Measurements from ENCODE around the gene SFTPA2.

GRCh38 chr10:79559726-79560125, 481 bp downstream of the SFTPA2 start:
- TF ChIP-seq, protein P1, sequence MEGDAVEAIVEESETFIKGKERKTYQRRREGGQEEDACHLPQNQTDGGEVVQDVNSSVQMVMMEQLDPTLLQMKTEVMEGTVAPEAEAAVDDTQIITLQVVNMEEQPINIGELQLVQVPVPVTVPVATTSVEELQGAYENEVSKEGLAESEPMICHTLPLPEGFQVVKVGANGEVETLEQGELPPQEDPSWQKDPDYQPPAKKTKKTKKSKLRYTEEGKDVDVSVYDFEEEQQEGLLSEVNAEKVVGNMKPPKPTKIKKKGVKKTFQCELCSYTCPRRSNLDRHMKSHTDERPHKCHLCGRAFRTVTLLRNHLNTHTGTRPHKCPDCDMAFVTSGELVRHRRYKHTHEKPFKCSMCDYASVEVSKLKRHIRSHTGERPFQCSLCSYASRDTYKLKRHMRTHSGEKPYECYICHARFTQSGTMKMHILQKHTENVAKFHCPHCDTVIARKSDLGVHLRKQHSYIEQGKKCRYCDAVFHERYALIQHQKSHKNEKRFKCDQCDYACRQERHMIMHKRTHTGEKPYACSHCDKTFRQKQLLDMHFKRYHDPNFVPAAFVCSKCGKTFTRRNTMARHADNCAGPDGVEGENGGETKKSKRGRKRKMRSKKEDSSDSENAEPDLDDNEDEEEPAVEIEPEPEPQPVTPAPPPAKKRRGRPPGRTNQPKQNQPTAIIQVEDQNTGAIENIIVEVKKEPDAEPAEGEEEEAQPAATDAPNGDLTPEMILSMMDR (conservative IDR thresholded peaks at IDR 0.05; ENCODE audit: low read depth, low read length) = no peak
- TF ChIP-seq BHLHE40 (IDR thresholded peaks at IDR 0.05; ENCODE audit: low read depth, low read length) (no peak), SMC3 (IDR thresholded peaks at IDR 0.05; ENCODE audit: low read depth, low read length) (no peak), POLR2A (IDR thresholded peaks at IDR 0.05; ENCODE audit: low read depth, low read length) (no peak), MAZ (IDR thresholded peaks at IDR 0.05; ENCODE audit: borderline replicate concordance, low read depth, low read length) (no peak), MXI1 (IDR thresholded peaks at IDR 0.05; ENCODE audit: borderline replicate concordance, low read depth, low read length) (no peak), NFE2L2 (IDR thresholded peaks at IDR 0.05; ENCODE audit: low read depth, low read length) (no peak), USF2 (IDR thresholded peaks at IDR 0.05; ENCODE audit: low read depth, low read length) (no peak), RFX5 (IDR thresholded peaks at IDR 0.05; ENCODE audit: low read depth, low read length) (no peak), RCOR1 (IDR thresholded peaks at IDR 0.05; ENCODE audit: insufficient replicate concordance, low read length) (no peak), CHD1 (IDR thresholded peaks at IDR 0.05; ENCODE audit: low read depth, low read length) (no peak)
- TF ChIP-seq, protein P2, sequence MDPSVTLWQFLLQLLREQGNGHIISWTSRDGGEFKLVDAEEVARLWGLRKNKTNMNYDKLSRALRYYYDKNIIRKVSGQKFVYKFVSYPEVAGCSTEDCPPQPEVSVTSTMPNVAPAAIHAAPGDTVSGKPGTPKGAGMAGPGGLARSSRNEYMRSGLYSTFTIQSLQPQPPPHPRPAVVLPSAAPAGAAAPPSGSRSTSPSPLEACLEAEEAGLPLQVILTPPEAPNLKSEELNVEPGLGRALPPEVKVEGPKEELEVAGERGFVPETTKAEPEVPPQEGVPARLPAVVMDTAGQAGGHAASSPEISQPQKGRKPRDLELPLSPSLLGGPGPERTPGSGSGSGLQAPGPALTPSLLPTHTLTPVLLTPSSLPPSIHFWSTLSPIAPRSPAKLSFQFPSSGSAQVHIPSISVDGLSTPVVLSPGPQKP (IDR thresholded peaks at IDR 0.05; ENCODE audit: borderline replicate concordance, low read depth, low read length) = no peak
